NOMO-1 treated with dmso at 0.1 percent for 144 hours (cell line): ENCODE results near the gene BARHL1.

ENCODE experiments used
- DNase-seq: peaks from one replicate; lab custom pipeline; 2025; ENCODE audit not compliant: unreplicated experiment; lab: John Stamatoyannopoulos, UW

Gene BARHL1

GRCh38 chr9:132586830-132587591 lies 4.6 kb downstream of the BARHL1 start:
- no peak for DNase-seq

- no peak for DNase-seq
Observed at GRCh38 chr9:132587592-132587955, 5.2 kb downstream of the BARHL1 start.

- no peak for DNase-seq
Observed at GRCh38 chr9:132588098-132588497, 5.7 kb downstream of the BARHL1 start.

- DNase-seq: no peak
Observed at GRCh38 chr9:132588501-132589147, 6.2 kb downstream of the BARHL1 start.

- DNase-seq: no peak
Observed at GRCh38 chr9:132589148-132590036, 7.0 kb downstream of the BARHL1 start.

- no peak for DNase-seq
Observed at GRCh38 chr9:132590037-132590317, 7.6 kb downstream of the BARHL1 start.

GRCh38 chr9:132590318-132591182 lies 8.1 kb downstream of the BARHL1 start:
- no peak for DNase-seq

GRCh38 chr9:132591244-132591643 lies 8.8 kb downstream of the BARHL1 start:
- DNase-seq: no peak

- DNase-seq: no peak
Observed at GRCh38 chr9:132591751-132592314, 9.4 kb downstream of the BARHL1 start.

- DNase-seq: no peak
Observed at GRCh38 chr9:132592451-132592850, 10.0 kb downstream of the BARHL1 start.

GRCh38 chr9:132594412-132594811 lies 12.0 kb downstream of the BARHL1 start:
- DNase-seq: no peak

GRCh38 chr9:132595319-132595718 lies 12.9 kb downstream of the BARHL1 start:
- DNase-seq: no peak

GRCh38 chr9:132596200-132596599 lies 13.8 kb downstream of the BARHL1 start:
- peak; percentile 19 for DNase-seq

- DNase-seq: no peak
Observed at GRCh38 chr9:132597073-132597775, 14.8 kb downstream of the BARHL1 start.

GRCh38 chr9:132600326-132600984 lies 18.0 kb downstream of the BARHL1 start:
- DNase-seq: no peak

- DNase-seq: no peak
Observed at GRCh38 chr9:132602207-132602606, 19.8 kb downstream of the BARHL1 start.

GRCh38 chr9:132605387-132605786 lies 23.0 kb downstream of the BARHL1 start:
- no peak for DNase-seq

- no peak for DNase-seq
Observed at GRCh38 chr9:132606066-132606465, 23.7 kb downstream of the BARHL1 start.

GRCh38 chr9:132609184-132609583 lies 26.8 kb downstream of the BARHL1 start:
- DNase-seq: no peak

GRCh38 chr9:132609829-132610228 lies 27.4 kb downstream of the BARHL1 start:
- no peak for DNase-seq
